GM19240 (cell line): ENCODE measurements around the gene CD200R1L.
"Not testable (repeated sequence)": the region's sequence is repeated elsewhere in the genome, so short reads cannot be mapped to it uniquely, and the experiment has no call there.

Experiments used
- DNase-seq: peaks from one replicate; pipeline ENCODE4 v3.0.0; 2011; ENCODE audit warnings: low spot score; ENCODE audit not compliant: insufficient read length

The CD200R1L gene

GRCh38 chr3:112846764-112847163, at the start of gene CD200R1L:
TSS of gene CD200R1L (minus strand) at chr3:112846864. CDS start at chr3:112829367, 17,497 bp downstream.
- DNase-seq, result no peak

- DNase-seq, result no peak
Observed at GRCh38 chr3:112894258-112894657, 47.6 kb upstream of the CD200R1L start.

GRCh38 chr3:112889357-112889756, 42.7 kb upstream of the CD200R1L start:
- DNase-seq, result no peak

- no peak for DNase-seq
Observed at GRCh38 chr3:112888381-112889085, 41.9 kb upstream of the CD200R1L start.

GRCh38 chr3:112884678-112885290, 38.1 kb upstream of the CD200R1L start:
- DNase-seq, result no peak

- no peak for DNase-seq
Observed at GRCh38 chr3:112881891-112882290, 35.2 kb upstream of the CD200R1L start.

- no peak for DNase-seq
Observed at GRCh38 chr3:112875561-112875960, 28.9 kb upstream of the CD200R1L start.

GRCh38 chr3:112874725-112875124, 28.1 kb upstream of the CD200R1L start:
- DNase-seq, result no peak

- no peak for DNase-seq
Observed at GRCh38 chr3:112873632-112874031, 27.0 kb upstream of the CD200R1L start.

GRCh38 chr3:112871735-112872134, 25.1 kb upstream of the CD200R1L start:
- no peak for DNase-seq

- DNase-seq, result no peak
Observed at GRCh38 chr3:112865757-112866156, 19.1 kb upstream of the CD200R1L start.

GRCh38 chr3:112860898-112861297, 14.2 kb upstream of the CD200R1L start:
- DNase-seq, result no peak

GRCh38 chr3:112858410-112859069, 11.9 kb upstream of the CD200R1L start:
- DNase-seq, result no peak

GRCh38 chr3:112857526-112857925, 10.9 kb upstream of the CD200R1L start:
- DNase-seq, result no peak

- no peak for DNase-seq
Observed at GRCh38 chr3:112856537-112856936, 9.9 kb upstream of the CD200R1L start.

- no peak for DNase-seq
Observed at GRCh38 chr3:112855883-112856282, 9.2 kb upstream of the CD200R1L start.

- DNase-seq, result not testable (repeated sequence)
Observed at GRCh38 chr3:112855074-112855473, 8.4 kb upstream of the CD200R1L start.

- no peak for DNase-seq
Observed at GRCh38 chr3:112848196-112848595, 1.5 kb upstream of the CD200R1L start.

GRCh38 chr3:112847692-112848091, 1.0 kb upstream of the CD200R1L start:
- DNase-seq, result no peak

- DNase-seq, result no peak
Observed at GRCh38 chr3:112845772-112846171, 892 bp downstream of the CD200R1L start.

GRCh38 chr3:112829046-112829445, 17.6 kb downstream of the CD200R1L start:
- DNase-seq, result no peak
